GM12892 (cell line): ENCODE data around the gene JMJD8.

Source experiments
- DNase-seq: peaks from one replicate; pipeline ENCODE4 v3.0.0; 2011; ENCODE audit not compliant: insufficient read length
- FAIRE-seq: peaks from 2 replicates; lab custom pipeline; 2011; peaks lifted over from hg19 to GRCh38; lab: Jason Lieb, UNC
- POLR2A ChIP-seq: IDR thresholded peaks from 2 replicates; pipeline ENCODE4 v1.6.1; 2011; ENCODE audit warnings: low read depth, low read length, control low read depth
- POLR2AphosphoS5 ChIP-seq: IDR thresholded peaks from 2 replicates; pipeline ENCODE4 v1.6.1; 2011; ENCODE audit warnings: low read depth, low read length, control low read depth
- TAF1 ChIP-seq: IDR thresholded peaks from 2 replicates; pipeline ENCODE4 v1.6.1; 2011; ENCODE audit warnings: low read depth, mild to moderate bottlenecking, control low read depth, low read length, borderline replicate concordance

The JMJD8 gene

DNA sequence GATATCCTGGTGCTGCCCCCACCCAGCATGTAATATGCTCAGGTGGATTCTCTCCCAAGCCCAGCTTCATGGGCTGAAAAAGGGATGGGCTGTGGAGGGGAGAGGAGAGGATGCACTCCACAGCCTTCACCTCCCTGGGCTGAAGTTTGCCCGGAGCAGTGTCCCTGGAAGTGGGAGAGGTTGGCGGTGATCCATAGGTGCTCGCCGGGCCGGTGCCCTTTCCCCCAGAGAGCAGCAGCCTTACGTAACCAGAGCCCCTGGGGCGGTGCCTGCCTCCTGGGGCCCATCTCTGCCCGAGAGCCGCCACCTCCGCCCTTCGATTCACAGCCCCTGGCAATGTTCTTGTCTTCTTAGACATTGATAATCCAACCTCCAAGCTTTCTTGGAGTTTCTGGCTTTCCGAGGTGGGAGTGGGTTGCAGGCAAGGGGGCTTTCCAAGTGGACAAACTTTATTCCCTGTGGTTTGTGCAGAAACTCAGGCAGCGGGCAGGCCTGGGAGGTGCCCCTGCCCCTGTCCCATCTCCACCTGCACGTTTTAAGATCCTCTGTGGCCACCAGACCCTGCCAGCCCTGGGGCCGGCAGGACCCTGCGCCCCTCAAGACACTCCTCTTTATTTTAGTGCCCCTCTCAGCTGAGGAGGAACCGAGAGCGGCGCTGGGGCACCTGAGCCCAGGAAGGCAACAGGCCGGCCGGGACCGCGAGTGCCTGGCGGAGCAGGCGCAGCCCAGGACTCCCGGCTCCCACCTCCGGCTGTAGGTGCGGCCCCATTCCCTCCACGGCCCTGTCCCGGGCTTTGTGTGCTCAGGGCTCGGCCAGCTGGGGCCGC lies 38.1 kb downstream of the JMJD8 start:
- TF ChIP-seq TAF1: no peak
- no peak for TF ChIP-seq POLR2AphosphoS5
- TF ChIP-seq POLR2A: no peak
- no peak for FAIRE-seq

DNA sequence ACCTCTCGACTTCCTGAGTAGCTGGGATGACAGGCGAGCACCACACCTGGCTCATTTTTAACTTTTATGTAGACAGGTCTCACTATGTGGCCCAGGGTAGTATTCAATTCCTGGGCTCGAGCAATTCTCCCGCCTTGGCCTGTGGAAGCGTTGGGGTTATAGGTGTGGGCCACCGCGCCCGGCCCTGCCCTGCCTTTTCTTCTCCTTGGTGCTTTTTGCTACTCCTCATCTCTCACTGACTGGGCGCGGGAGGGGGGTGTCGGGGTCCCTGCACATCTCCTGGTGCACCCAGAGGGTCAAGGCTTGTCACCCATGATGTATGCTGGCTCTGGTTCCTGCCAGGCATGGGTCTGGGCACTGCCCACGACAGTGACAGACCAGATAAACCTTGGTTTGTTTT lies 39.6 kb downstream of the JMJD8 start:
- DNase-seq (no peak), FAIRE-seq (no peak)
- no peak for TF ChIP-seq TAF1
- no peak for TF ChIP-seq POLR2A
- TF ChIP-seq POLR2AphosphoS5: no peak

More for the DNA sequence above, 38.1 kb downstream of the JMJD8 start:
- DNase-seq: no peak

DNA sequence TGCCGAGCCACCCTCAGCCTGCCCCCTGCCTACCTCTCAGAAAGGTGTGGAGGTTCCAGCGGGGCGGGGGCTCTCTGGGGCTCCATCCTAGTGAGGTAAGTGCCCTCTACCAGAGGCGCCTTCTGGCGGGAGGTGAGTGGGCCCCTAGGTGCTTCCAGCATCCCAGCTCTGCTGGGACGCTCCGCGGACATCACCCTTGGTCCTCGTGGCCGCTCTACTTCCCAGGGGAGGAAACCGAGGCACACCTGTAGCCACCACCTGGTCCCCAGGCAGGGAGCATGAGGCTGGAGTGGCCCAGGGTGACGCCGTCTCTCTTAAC lies 41.1 kb downstream of the JMJD8 start:
- no peak for DNase-seq
- TF ChIP-seq POLR2A (no peak), POLR2AphosphoS5 (no peak), TAF1 (no peak)
- no peak for FAIRE-seq

DNA sequence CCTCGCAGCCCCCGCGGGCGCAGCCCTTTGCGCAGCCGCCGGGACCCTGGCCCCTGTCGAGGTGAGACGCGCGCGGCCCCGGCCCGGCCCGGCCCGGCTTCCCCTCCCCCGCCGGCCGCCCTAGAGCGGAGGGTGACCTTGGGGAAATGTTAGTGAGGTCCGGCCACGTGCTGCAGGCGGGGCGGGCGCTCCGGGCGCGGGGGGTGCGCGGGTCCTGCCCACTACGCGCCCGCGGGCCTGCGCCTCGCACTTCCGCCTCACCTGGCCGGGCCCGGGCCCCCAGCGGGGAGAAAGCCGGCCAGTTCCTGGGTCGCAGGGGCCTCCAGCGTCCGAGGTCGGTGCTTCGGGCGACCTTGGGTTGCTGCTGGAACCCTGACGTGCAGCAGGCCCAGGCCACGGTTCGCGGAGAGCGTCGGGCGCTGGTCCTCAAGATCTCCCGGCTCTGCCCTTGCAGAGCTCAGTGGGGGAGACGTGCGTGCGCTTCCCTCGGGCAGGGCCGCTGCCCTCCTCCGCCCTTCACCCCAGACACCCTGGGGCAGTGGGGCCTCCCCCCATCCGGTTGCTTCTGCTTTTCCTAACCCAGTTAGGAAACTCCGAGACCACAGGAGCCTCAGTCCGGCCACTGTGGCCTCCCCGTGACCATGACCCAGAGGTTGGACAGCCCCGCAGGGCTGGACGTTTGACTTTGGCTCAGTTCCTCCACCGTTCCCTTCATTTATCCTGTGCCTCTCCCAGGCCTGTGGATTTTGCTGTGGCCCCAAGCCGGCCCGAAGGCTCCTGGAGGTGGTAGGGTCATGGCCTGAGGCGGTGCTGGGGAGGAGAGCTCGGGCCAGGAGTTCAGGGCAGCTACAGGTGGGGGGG lies 41.7 kb downstream of the JMJD8 start:
- no peak for TF ChIP-seq TAF1
- TF ChIP-seq POLR2AphosphoS5: no peak
- TF ChIP-seq POLR2A: no peak; the same call in 1 of the 2 replicates
- FAIRE-seq: peak; percentile 81
- DNase-seq: peak; percentile 73

DNA sequence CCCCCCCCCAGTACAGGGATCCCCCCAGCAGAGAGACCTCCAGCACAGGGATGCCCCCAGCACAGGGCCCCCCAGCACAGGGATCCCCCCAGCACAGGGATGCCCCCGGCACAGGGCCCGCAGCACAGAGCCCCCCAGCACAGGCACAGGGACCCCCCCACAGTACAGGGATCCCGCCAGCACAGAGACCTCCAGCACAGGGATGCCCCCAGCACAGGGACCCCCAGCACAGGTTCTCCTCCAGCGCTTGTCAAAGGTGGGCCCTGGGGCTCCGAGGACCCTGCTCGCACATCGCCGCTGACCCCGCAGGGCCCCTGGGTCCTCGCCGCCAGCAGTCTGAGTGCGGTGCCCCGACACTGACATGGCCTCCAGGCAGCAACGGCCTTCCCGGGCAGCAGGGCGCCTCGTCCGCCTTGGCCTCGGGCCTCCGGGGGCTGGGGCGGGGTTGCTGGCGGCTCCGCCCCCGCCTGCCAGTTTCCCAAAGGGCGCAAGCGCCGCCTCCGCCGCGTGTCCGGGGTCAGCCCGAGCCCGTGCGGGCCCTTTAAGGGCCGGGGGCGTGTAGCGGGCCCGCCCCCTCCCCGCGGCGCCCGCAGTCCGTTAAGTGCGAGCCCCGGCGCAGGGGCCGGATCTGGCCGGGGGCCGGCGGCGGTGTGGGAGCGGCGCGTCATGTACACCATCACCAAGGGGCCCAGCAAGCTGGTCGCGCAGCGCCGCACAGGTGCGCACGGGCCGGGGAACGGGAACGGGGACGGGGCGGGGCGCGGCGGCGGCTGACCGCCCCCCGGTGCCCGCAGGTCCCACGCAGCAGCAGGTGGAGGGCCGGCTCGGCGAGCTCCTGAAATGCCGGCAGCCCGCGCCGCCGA lies 42.6 kb downstream of the JMJD8 start, which contains the start of gene MCRIP2:
MCRIP2 (plus strand) TSS at position 503 of the 863 bp plus-strand sequence; CDS start at position 667, 164 bp downstream.
- FAIRE-seq (peak; percentile 97), DNase-seq (peak; percentile 91)
- TF ChIP-seq POLR2AphosphoS5: no peak
- no peak for TF ChIP-seq TAF1
- TF ChIP-seq POLR2A: peak; percentile 55; the same call in 1 of the 2 replicates

DNA sequence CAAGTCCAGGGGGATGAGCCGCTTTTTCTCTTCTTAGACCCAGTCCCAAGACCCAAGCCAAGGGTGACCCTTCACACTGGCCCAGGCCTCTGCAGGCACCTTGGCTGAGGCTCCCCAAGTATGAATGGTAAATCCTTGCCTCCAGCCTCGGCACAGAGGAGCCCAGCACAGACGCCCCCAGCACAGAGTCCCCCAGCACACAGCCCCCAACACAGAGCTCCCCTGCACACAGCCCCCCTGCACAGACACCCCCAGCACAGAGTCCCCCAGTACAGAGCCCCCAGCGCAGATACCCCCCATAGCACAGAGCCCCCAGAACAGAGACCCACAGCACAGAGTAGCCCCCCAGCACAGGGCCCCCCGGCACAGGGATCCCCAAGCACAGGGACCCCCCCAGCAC lies 43.5 kb downstream of the JMJD8 start:
- FAIRE-seq (no peak), DNase-seq (no peak)
- no peak for TF ChIP-seq POLR2AphosphoS5

DNA sequence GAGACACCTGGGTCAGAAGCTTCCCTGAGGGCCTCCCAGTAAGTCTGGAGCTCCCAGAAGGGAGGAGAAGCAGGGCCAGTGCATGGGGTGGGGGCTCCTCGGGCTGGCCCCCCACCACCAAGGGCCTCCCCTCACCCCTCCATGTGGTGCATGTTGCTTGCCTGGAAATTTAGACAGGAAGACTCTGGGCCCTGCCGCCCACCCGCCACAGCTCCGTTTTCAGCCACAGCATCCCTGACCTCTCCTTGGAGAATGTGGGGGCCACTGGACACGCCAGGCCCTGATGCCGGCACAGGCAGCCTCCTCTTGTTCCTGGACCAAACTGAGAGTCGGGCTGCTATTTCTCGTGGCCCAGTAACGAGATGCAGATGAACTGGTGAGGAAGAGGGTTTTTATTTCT lies 45.3 kb downstream of the JMJD8 start:
- no peak for DNase-seq
- FAIRE-seq: peak; percentile 51
- TF ChIP-seq POLR2A (no peak), POLR2AphosphoS5 (no peak), TAF1 (no peak)

DNA sequence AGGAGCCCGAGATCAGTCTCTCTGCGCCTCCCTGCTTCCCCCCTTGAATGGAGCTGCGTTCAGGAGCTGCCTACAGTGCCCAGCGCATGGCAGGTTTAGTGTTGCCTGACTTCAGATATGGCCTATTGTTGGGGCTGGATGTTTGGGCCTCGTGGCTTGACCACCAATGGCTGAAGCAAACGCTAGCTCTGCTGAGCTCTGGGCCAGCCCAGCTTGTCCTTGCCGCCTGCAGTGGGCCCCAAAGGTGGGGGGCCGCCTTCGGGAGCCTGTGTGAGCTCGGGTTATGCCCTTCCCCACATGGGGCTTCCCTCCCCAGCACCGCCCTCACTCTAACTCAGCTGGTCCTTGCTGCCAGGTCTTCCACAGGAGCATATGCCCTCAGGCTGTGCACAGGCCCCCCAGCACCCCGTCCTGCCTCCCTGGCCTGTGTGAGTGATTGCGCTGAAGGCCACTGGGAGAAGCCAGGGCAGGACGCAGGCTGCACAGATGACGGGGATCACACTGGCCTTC lies 46.0 kb downstream of the JMJD8 start:
- DNase-seq (no peak), FAIRE-seq (no peak)
- TF ChIP-seq POLR2A (no peak), POLR2AphosphoS5 (no peak), TAF1 (no peak)

DNA sequence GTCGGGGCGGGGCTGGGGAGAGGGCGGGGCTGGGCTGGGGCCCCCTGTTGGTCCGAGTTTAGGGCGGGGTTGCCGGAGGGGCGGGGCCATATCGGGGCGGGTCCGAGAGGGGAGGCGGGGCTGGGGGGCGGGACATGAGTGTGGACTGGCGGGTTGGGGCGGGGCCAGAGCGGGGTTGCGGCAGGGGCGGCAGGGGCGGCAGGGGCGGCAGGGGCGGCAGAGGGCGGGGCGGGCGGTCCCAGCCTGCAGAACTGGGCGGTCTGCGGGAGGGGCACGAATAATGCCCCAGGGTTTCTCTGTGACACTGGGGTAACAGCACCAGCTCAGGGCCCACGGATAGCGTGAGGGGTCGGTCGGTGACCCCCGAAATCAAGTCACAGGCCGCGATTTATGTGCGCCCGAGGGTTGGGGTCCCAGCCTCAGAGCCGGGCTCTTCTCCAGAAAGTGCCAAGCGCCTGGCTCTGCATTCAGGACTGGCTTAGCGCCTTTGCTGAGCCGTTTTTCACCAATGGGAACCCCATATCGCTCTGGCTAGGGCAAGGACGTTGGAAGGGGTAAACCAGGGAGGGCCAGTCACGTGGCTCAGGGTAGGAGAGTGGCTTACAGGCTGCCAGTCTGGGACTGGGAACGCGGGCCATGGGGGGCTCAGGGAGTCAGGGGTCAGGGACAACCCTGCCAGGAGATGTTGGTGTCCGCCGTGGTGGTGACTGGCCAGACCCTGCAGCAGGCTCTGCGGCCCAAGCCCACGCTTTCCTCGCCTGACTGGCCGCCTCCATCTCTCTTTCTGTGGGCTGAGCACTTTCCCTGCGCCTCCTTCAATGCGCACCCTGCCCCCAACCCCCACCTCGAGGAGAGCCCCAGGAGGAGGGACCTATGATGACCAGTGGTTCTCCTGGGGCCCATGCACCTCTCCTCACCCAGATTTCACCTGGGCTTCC lies 46.8 kb downstream of the JMJD8 start:
- DNase-seq: peak; percentile 99

More for the DNA sequence above, 46.8 kb downstream of the JMJD8 start:
- no peak for TF ChIP-seq POLR2A
- no peak for TF ChIP-seq TAF1
- no peak for TF ChIP-seq POLR2AphosphoS5
- peak; percentile 91 for FAIRE-seq
